OCI-LY3 (cell line): ENCODE measurements around the gene ARPC5L.
A peak's percentile ranks its signal among the peaks of the same experiment; 100 is the strongest.

ENCODE experiments used
- H2AFZ ChIP-seq: fragments of 200-600, 300-600 bp; shearing (Covaris generic); 2 replicates; pipeline ENCODE4 v1.6.0; 2014; ENCODE audit warnings: antibody characterized with exemption, low read depth, low read length
- H3K27ac ChIP-seq: fragments of 200-600, 300-600 bp; sonication (generic); 2 replicates; pipeline ENCODE4 v1.5.1; 2014; ENCODE audit warnings: mild to moderate bottlenecking, low read length, moderate library complexity, mixed read lengths
- H3K27me3 ChIP-seq: fragments of 200-600, 300-600 bp; sonication (generic); 2 replicates; pipeline ENCODE4 v1.6.1; 2014; ENCODE audit warnings: low read depth, low read length, mixed read lengths
- H3K36me3 ChIP-seq: fragments of 200-600, 300-600 bp; sonication (generic); replicated peaks from 2 replicates; pipeline ENCODE3; 2014; ENCODE audit warnings: low read depth, low read length, mixed read lengths
- H3K4me1 ChIP-seq: fragments of 300-600, 200-600 bp; sonication (generic); 2 replicates; pipeline ENCODE4 v1.6.1; 2014; ENCODE audit warnings: low read length, mixed read lengths
- H3K4me2 ChIP-seq: fragments of 200-600, 300-600 bp; sonication (generic); 2 replicates; pipeline ENCODE4 v1.6.1; 2014; ENCODE audit warnings: low read length, mixed read lengths
- H3K4me3 ChIP-seq: fragments of 300-600, 200-600 bp; sonication (generic); 2 replicates; pipeline ENCODE4 v1.5.1; 2014; ENCODE audit warnings: antibody characterized with exemption, mild to moderate bottlenecking, low read length, moderate library complexity
- H3K79me2 ChIP-seq: fragments of 300-600, 200-600 bp; shearing (Covaris generic); 2 replicates; pipeline ENCODE4 v1.6.1; 2014; ENCODE audit warnings: mild to moderate bottlenecking, low read length, mixed read lengths
- H3K9ac ChIP-seq: fragments of 300-600, 200-600 bp; shearing (Covaris generic); 2 replicates; pipeline ENCODE4 v1.6.0; 2014; ENCODE audit warnings: mild to moderate bottlenecking, low read length, moderate library complexity
- H3K9me3 ChIP-seq: fragments of 200-600, 300-600 bp; shearing (Covaris generic); 2 replicates; pipeline ENCODE4 v1.6.1; 2014; ENCODE audit warnings: low read length, mixed read lengths; ENCODE audit not compliant: insufficient read depth
- H4K20me1 ChIP-seq: fragments of 200-600, 300-600 bp; sonication (generic); 2 replicates; pipeline ENCODE4 v1.6.1; 2016; ENCODE audit warnings: low read length, mixed read lengths; ENCODE audit not compliant: insufficient read depth
- EZH2phosphoT487 ChIP-seq: fragments of 200-600 bp; shearing (Covaris generic); IDR thresholded peaks from 2 replicates; pipeline ENCODE4 v1.6.1; 2018; ENCODE audit warnings: antibody characterized with exemption, mixed run types, low read depth
- TF ChIP-seq, protein P1 (sequence below): fragments of 200-600, 300-600 bp; sonication (generic); IDR thresholded peaks from 2 replicates; pipeline ENCODE4 v1.5.1; 2014; ENCODE audit warnings: antibody characterized with exemption, low read length, low read depth

Gene ARPC5L

GRCh38 chr9:124839612-124840299, 22.2 kb upstream of the ARPC5L start:
- TF ChIP-seq, protein P1, sequence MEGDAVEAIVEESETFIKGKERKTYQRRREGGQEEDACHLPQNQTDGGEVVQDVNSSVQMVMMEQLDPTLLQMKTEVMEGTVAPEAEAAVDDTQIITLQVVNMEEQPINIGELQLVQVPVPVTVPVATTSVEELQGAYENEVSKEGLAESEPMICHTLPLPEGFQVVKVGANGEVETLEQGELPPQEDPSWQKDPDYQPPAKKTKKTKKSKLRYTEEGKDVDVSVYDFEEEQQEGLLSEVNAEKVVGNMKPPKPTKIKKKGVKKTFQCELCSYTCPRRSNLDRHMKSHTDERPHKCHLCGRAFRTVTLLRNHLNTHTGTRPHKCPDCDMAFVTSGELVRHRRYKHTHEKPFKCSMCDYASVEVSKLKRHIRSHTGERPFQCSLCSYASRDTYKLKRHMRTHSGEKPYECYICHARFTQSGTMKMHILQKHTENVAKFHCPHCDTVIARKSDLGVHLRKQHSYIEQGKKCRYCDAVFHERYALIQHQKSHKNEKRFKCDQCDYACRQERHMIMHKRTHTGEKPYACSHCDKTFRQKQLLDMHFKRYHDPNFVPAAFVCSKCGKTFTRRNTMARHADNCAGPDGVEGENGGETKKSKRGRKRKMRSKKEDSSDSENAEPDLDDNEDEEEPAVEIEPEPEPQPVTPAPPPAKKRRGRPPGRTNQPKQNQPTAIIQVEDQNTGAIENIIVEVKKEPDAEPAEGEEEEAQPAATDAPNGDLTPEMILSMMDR, result peak; percentile 42
- no peak for TF ChIP-seq EZH2phosphoT487
- Histone ChIP-seq H3K27ac (no peak overlapping the region), H3K36me3 (no peaks in the 10 kb centered on the region), H4K20me1 (no peaks in the 10 kb centered on the region), H3K4me2 (peak overlapping the region; percentile 50), H3K9me3 (no peaks in the 10 kb centered on the region), H3K4me1 (peaks cover 11% of the 10 kb centered on the region; the same call in 1 of the 2 replicates), H2AFZ (peak overlapping the region; percentile 78), H3K27me3 (no peaks in the 10 kb centered on the region), H3K9ac (no peak overlapping the region), H3K4me3 (0 out of 2 replicates have a peak overlapping the region, but pooled peaks have one; percentile 24), H3K79me2 (no peaks in the 10 kb centered on the region)

GRCh38 chr9:124840300-124840833, 21.6 kb upstream of the ARPC5L start:
- H3K27ac ChIP-seq, result no peak overlapping the region
- no peak for TF ChIP-seq EZH2phosphoT487
- TF ChIP-seq, protein P1, result peak; percentile 73
- peak overlapping the region; percentile 78; the same call in 1 of the 2 replicates for H2AFZ ChIP-seq

GRCh38 chr9:124841075-124841821, 20.7 kb upstream of the ARPC5L start:
- H3K27ac ChIP-seq, result no peak overlapping the region
- H3K79me2 ChIP-seq, result no peaks in the 10 kb centered on the region
- no peak overlapping the region; the same call in 1 of the 2 replicates for H2AFZ ChIP-seq
- H3K36me3 ChIP-seq, result no peaks in the 10 kb centered on the region
- H3K9me3 ChIP-seq, result no peaks in the 10 kb centered on the region
- no peaks in the 10 kb centered on the region for H3K27me3 ChIP-seq
- H3K9ac ChIP-seq, result no peak overlapping the region
- no peak overlapping the region for H3K4me2 ChIP-seq
- TF ChIP-seq EZH2phosphoT487, result no peak
- TF ChIP-seq, protein P1, result no peak
- peaks cover 11% of the 10 kb centered on the region; the same call in 1 of the 2 replicates for H3K4me1 ChIP-seq
- no peak overlapping the region for H3K4me3 ChIP-seq
- H4K20me1 ChIP-seq, result no peaks in the 10 kb centered on the region

More at GRCh38 chr9:124840300-124840833, 21.6 kb upstream of the ARPC5L start:
- H3K36me3 ChIP-seq, result no peaks in the 10 kb centered on the region
- H3K4me2 ChIP-seq, result peak overlapping the region; percentile 50
- no peaks in the 10 kb centered on the region for H3K79me2 ChIP-seq
- no peaks in the 10 kb centered on the region for H3K9me3 ChIP-seq
- H4K20me1 ChIP-seq, result no peaks in the 10 kb centered on the region
- H3K4me3 ChIP-seq, result peak overlapping the region; percentile 24
- H3K27me3 ChIP-seq, result no peaks in the 10 kb centered on the region
- peaks cover 11% of the 10 kb centered on the region; the same call in 1 of the 2 replicates for H3K4me1 ChIP-seq
- H3K9ac ChIP-seq, result 0 out of 2 replicates have a peak overlapping the region, but pooled peaks have one; percentile 11
